Uterus (tissue), 4 donors: Measurements from ENCODE around the gene MAPKAPK3. TPM values are rescaled to one million over a fixed set of nuclear protein-coding genes. Genes with fewer than 3 reads are reported as not detected.

Experiments
- DNase-seq, 2 donors: peaks; one replicate each; pipeline ENCODE4 v3.0.0-alpha.2; 2019 to 2020
- H3K27ac ChIP-seq, 2 donors: fragments of 200-600 bp; sonication (generic); 1 replicate in 1 of 2; 2 replicates in 1 of 2; pipeline ENCODE4 v1.5.1; 2016 to 2018
- H3K27me3 ChIP-seq, 2 donors: fragments of 200-600 bp; sonication (generic); one replicate each; pipeline ENCODE4 v1.5.1; 2018 to 2019; ENCODE audit warnings: control low read depth in 1 of 2
- H3K36me3 ChIP-seq, 2 donors: fragments of 200-600 bp; sonication (generic); one replicate each; pipeline ENCODE4 v1.5.1; 2019; ENCODE audit warnings: control low read depth in 1 of 2
- H3K4me1 ChIP-seq, 2 donors: fragments of 200-600 bp; sonication (generic); one replicate each; pipeline ENCODE4 v1.5.1; 2018 to 2019; ENCODE audit warnings: control low read depth in 1 of 2
- H3K4me3 ChIP-seq, 2 donors: fragments of 200-600 bp; sonication (generic); 1 replicate in 1 of 2; 2 replicates in 1 of 2; pipeline ENCODE4 v1.5.1; 2018 to 2019; ENCODE audit warnings: mild to moderate bottlenecking in 1 of 2
- H3K9me3 ChIP-seq, 2 donors: fragments of 200-600 bp; sonication (generic); one replicate each; pipeline ENCODE4 v1.5.1; 2019; ENCODE audit warnings: control low read depth in 1 of 2
- POLR2A ChIP-seq, 2 donors: fragments of 450-650 bp; IDR thresholded peaks; one replicate each; pipeline ENCODE4 v1.6.1; 2016; ENCODE audit warnings: antibody characterized with exemption in 2 of 2, mild to moderate bottlenecking in 1 of 2, moderate library complexity in 1 of 2
- intact Hi-C: fragments of 100-400 bp; cut with DNase I; formaldehyde crosslinking; loops from one replicate; pipeline ENCODE4 v1.15.1; 2023; ENCODE audit warnings: low total_unique reads
- total RNA-seq, 4 donors: library from RNA; depleted of rRNA in 3 of 4; stranded (reverse); fragments of >200 nt in 3 of 4; gene quantifications; one replicate each; pipeline versions ENCODE4 v1.1.0 to v1.2.4, GENCODE V29; 2014 to 2023
- TF ChIP-seq, protein P1 (sequence below), 4 experiments: fragments of 200-600 bp in 2 of 4; fragments of 450-650 bp in 2 of 4; sonication (generic) in 2 of 4; IDR thresholded peaks; one replicate each; pipeline ENCODE4 v1.5.1; 2016 to 2019; ENCODE audit warnings: antibody characterized with exemption in 4 of 4, mild to moderate bottlenecking in 2 of 4, moderate library complexity in 1 of 4
- donor health status: DM: yes; HTN: yes; CAD: no.

MAPKAPK3 gene
- total RNA-seq, 4 donors from 2014 or later = 22.0 to 39.1 (median 29.0) TPM

DNA sequence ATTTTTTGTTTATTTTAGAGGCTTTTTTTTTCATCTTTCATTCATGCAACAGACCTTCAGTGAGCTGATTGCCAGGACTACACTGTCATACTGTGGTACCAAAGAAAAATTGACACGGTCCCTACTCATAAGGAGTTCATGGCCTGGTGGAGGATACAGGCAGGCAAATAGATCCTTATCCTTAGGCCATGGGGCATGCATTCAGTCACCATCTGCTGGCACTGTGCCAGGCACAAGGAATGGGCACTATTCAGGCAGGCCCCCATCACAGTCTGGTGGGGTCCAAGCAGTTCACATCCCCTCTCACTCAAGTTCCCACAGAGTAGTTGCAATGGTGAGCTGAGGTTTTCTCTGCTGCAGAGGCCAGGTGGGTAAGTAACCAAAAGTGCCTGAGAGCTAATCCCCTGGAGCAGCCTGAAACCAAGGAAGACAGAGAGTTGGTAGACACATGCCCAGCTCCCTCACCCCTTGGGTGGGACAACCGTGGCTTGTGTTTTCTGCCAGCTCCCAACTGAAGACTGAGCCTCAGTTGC lies 22.6 kb upstream of the MAPKAPK3 start:
- Histone ChIP-seq H3K9me3 (no peaks in the 10 kb centered on the region), H3K4me3 (no peak overlapping the region), H3K27ac (no peak overlapping the region), H3K36me3 (no peaks in the 10 kb centered on the region), H3K4me1 (no peaks in the 10 kb centered on the region), H3K27me3 (no peaks in the 10 kb centered on the region)
- intact Hi-C loops = no loop called here
- DNase-seq = no peak
- no peak for TF ChIP-seq POLR2A (IDR thresholded peaks at IDR 0.05)
- TF ChIP-seq, protein P1, sequence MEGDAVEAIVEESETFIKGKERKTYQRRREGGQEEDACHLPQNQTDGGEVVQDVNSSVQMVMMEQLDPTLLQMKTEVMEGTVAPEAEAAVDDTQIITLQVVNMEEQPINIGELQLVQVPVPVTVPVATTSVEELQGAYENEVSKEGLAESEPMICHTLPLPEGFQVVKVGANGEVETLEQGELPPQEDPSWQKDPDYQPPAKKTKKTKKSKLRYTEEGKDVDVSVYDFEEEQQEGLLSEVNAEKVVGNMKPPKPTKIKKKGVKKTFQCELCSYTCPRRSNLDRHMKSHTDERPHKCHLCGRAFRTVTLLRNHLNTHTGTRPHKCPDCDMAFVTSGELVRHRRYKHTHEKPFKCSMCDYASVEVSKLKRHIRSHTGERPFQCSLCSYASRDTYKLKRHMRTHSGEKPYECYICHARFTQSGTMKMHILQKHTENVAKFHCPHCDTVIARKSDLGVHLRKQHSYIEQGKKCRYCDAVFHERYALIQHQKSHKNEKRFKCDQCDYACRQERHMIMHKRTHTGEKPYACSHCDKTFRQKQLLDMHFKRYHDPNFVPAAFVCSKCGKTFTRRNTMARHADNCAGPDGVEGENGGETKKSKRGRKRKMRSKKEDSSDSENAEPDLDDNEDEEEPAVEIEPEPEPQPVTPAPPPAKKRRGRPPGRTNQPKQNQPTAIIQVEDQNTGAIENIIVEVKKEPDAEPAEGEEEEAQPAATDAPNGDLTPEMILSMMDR (IDR thresholded peaks at IDR 0.05) = no peak

DNA sequence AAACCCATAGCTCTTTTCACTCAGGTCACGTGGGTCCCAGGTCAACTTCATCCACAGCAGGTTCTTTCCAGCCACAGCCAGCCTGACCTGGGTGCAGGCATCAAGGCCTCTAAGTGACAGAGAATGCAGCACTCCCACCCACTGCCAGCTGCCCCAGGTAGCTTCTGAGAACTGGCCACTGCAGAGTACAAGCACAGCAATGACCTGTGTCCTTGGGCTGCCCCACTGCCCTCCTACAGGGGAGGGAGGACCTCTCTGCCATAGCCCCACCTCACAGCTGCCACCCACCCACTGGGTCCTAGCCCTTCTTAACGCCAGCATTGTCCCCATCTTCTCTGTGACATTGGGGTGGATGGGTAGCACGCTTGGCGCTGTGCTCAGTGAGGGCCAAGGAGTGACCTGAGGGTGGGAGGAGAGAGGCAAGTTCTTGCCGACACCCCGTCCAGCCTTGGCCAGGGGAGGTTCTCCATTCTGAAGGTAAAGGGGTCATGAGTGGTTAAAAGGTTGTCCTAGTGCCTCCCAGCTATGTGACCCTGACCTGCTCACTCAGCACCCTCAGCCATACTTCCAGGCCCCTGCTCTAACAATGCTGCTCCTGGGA lies 17.7 kb upstream of the MAPKAPK3 start:
- peak overlapping the region; percentile 94 to 96 for H3K27ac ChIP-seq
- H3K27me3 ChIP-seq = no peaks in the 10 kb centered on the region
- H3K4me1 ChIP-seq = peaks cover 22 to 25% of the 10 kb centered on the region in 2 donors
- TF ChIP-seq, protein P1 (IDR thresholded peaks at IDR 0.05) = no peak
- TF ChIP-seq POLR2A (IDR thresholded peaks at IDR 0.05) = no peak
- H3K9me3 ChIP-seq = no peaks in the 10 kb centered on the region
- H3K4me3 ChIP-seq = no peak overlapping the region
- intact Hi-C loops = no loop called here
- no peak for DNase-seq
- no peaks in the 10 kb centered on the region for H3K36me3 ChIP-seq

DNA sequence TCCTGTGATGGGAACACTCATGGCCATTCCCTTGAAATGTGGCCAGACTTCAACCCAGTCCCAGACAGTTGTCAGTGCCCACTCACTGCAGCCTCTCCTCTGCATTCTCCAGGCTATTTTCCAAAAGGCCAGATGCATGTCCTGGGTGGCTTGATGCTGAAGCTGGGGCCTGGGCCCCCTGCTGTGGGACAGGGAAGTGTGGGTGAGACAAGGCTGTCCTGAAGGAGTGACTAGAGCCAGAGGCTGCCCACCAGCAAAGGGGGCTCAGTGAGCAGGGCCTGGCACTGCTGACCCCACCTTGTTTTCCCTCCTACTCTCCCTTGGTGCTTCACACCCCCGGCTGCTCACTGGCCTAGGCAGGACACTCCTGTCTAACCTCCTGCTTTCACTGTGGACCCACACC lies 17.2 kb upstream of the MAPKAPK3 start:
- peaks cover 27 to 30% of the 10 kb centered on the region in 2 donors for H3K4me1 ChIP-seq
- intact Hi-C loops = no loop called here
- TF ChIP-seq, protein P1 (IDR thresholded peaks at IDR 0.05) = no peak
- no peak for DNase-seq
- no peaks in the 10 kb centered on the region for H3K36me3 ChIP-seq
- no peak overlapping the region for H3K4me3 ChIP-seq
- H3K27me3 ChIP-seq = no peaks in the 10 kb centered on the region
- no peaks in the 10 kb centered on the region for H3K9me3 ChIP-seq
- H3K27ac ChIP-seq = peak overlapping the region; percentile 94 to 96

DNA sequence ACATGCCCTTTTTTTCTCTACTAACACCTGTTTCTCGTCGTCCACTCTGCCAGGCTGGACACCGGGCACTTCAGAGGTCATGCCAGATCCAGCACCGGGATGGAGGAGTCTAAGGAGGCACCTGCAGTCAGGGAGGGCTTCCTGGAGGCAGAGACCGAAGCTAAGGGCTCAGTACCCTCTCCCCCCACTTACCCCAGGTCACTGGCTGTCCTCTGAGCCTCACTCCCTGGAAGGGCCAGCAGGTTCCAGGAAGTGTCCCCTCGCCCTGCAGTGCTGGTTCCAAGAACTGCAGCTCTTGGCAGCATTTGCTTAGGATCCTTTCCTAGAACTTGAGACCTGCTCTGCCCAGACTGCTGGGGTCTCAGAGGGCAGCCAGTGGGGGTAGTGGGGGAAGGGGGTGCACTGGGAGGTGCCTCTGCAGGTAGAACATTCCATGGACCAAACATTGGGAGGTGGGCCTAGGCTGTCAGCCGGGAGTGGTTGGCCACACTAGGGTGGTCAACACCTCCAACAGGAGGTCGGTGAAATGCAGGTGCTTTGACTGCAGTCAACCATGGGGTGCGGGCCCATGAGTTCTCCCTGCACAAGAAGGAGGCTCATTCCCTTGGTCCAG lies 16.7 kb upstream of the MAPKAPK3 start:
- peaks cover 29 to 32% of the 10 kb centered on the region in 2 donors for H3K4me1 ChIP-seq
- no peak for DNase-seq

More for the DNA sequence above, 16.7 kb upstream of the MAPKAPK3 start:
- TF ChIP-seq, protein P1 (IDR thresholded peaks at IDR 0.05) = no peak
- no peak for TF ChIP-seq POLR2A (IDR thresholded peaks at IDR 0.05)
- Histone ChIP-seq H3K27ac (peak overlapping the region; percentile 94 to 96), H3K4me3 (no peak overlapping the region), H3K27me3 (no peaks in the 10 kb centered on the region), H3K9me3 (no peaks in the 10 kb centered on the region), H3K36me3 (no peaks in the 10 kb centered on the region)
- intact Hi-C loops = no loop called here
